Measurements from ENCODE around the gene TBX3.

The TBX3 gene

GRCh38 chr12:114696443-114697242, 12.7 kb upstream of the TBX3 start:
- H3K4me3 ChIP-seq (ENCODE audit: low read depth, low read length): no peak overlapping the region
- no peak for DNase-seq (ENCODE audit: low read depth)
- TF ChIP-seq CTCF (IDR thresholded peaks at IDR 0.05; ENCODE audit: insufficient read depth, low read depth, low read length, missing control alignments): no peak

GRCh38 chr12:114695305-114695592, 11.3 kb upstream of the TBX3 start:
- no peak overlapping the region for H3K4me3 ChIP-seq (ENCODE audit: low read depth, low read length)
- TF ChIP-seq CTCF (IDR thresholded peaks at IDR 0.05; ENCODE audit: insufficient read depth, low read depth, low read length, missing control alignments): no peak
- DNase-seq (ENCODE audit: low read depth): no peak

GRCh38 chr12:114694436-114695304, 10.7 kb upstream of the TBX3 start:
- TF ChIP-seq CTCF (IDR thresholded peaks at IDR 0.05; ENCODE audit: insufficient read depth, low read depth, low read length, missing control alignments): no peak
- DNase-seq (ENCODE audit: low read depth): no peak
- no peak overlapping the region for H3K4me3 ChIP-seq (ENCODE audit: low read depth, low read length)

GRCh38 chr12:114693532-114693931, 9.6 kb upstream of the TBX3 start:
- no peak for DNase-seq (ENCODE audit: low read depth)
- H3K4me3 ChIP-seq (ENCODE audit: low read depth, low read length): no peak overlapping the region
- no peak for TF ChIP-seq CTCF (IDR thresholded peaks at IDR 0.05; ENCODE audit: insufficient read depth, low read depth, low read length, missing control alignments)

- TF ChIP-seq CTCF (IDR thresholded peaks at IDR 0.05; ENCODE audit: insufficient read depth, low read depth, low read length, missing control alignments): no peak
- H3K4me3 ChIP-seq (ENCODE audit: low read depth, low read length): no peak overlapping the region
Observed at GRCh38 chr12:114693059-114693531, 9.1 kb upstream of the TBX3 start.

GRCh38 chr12:114692186-114693058, 8.4 kb upstream of the TBX3 start:
- no peak for DNase-seq (ENCODE audit: low read depth)
- no peak for TF ChIP-seq CTCF (IDR thresholded peaks at IDR 0.05; ENCODE audit: insufficient read depth, low read depth, low read length, missing control alignments)
- H3K4me3 ChIP-seq (ENCODE audit: low read depth, low read length): no peak overlapping the region

More at GRCh38 chr12:114693059-114693531, 9.1 kb upstream of the TBX3 start:
- no peak for DNase-seq (ENCODE audit: low read depth)
